Suppressor macrophage (primary cell): ENCODE results near the gene NRXN3.
A peak's percentile ranks its signal among the peaks of the same experiment; 100 is the strongest.

Experiments used
- DNase-seq, 4 experiments: peaks; one replicate each; pipeline ENCODE4 v3.0.0-alpha.2; 2020 to 2022

NRXN3 gene

DNA sequence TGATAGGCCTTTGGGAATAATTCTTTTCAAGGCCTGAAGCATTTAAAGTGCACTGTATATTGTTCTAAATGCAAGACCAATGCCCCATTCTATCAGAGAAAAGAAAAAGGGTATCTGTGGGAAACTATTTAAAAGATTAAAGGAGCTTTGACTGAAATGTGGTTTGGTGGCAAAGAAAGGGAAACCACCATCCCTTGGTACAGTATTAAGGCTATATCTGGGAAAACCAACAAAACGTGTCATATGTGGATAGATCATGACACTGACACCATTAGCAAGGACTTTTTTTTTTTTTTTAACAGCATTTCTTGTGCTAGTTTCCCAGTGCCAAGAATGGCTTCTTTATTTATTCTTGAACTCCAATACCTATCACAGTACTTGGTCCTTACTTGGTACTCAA is 1150.4 kb downstream of the NRXN3 start:
- DNase-seq = no peak

DNA sequence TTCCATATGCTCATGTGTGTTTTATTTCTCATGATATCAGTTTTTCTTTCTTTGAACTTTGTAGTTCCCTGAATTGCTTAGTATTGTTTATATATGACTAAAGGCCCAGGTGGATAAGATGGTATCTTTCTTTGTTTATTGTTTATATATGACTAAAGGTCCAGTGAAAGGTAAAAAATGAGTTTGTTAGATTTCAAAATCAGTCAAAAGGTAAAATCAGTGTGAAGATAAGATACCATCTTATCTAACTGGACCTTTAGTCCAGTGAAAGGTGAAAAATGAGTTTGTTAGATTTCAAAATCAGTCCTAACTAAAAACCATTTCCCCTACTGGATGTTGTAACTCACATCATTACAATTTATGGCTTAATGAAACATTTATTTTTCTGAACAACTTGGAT is 1150.9 kb downstream of the NRXN3 start:
- DNase-seq = no peak

DNA sequence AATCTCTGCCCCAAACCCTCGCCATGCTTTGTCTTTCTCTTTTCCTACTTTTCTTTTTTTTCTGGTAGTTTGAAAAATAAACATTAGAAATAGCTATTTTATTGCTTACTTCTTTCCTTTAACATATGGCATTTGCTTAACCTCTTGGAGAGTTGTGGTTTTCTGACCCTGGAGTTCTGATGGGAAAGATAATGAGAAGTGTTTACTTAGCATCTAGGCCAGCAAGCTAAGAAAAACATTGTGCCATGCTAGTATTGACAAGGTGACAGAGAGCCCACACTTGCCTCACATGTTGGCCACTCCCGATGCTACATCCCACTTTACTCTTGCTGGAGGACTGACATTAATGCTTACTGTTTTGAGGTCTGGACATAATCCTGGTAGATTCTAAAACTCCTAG is 1154.9 kb downstream of the NRXN3 start:
- DNase-seq = no peak

DNA sequence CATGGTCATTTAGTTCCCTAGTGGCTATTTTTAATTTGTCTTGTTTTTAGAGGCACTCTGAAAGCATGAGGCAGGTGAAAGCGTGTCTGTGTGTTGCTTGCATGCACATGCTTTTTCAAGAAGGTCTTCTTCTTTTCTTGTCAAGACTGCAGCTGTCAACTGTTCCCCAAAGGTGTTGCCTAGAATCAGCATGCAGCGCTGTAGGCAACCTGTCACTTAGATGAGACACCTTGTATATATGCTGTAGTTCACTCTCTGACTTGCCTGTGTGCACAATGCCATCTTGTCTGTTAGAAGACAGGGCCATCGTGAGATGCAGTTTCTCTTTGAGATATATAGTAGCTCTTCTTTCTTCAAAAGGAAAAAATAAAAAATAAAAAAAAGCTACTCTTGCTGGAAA is 1155.4 kb downstream of the NRXN3 start:
- no peak for DNase-seq

DNA sequence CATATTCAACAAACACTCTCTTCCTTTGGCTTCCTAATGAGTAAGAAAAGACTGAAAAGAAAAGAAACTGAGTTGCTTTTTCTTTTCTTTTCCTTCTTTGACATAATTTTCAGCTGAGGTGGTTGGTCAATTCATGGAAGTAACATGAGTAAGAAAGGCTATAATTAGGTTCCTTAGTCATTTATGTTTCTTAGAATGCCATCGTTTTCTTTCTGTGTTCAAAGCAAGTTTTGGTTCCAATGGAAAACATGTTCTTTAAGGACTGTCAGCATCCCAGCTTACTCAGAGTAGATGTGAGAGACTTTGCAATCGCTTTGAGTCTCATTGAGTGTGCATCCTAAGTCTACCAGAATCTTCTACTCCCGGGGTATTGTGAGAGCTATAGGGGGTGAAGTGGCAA is 1158.7 kb downstream of the NRXN3 start:
- DNase-seq = no peak

DNA sequence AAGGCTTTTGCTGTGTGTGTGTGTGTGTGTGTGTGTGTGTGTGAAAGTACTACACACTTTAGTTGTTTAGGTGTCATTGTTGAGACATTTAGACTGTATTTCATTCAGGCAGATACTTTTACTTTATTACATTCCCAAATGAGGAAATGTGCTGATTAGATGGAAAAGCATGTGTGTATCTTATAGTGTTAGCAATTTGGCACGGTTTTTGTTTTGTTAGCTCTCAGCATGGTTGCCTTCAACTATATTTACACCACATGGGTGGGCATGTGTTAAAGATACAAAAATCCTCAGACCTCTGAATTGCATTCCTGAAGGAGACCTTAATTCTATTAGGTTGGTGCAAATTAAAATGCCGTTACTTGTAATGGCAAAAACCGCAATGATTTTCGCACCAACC is 1161.7 kb downstream of the NRXN3 start:
- DNase-seq = no peak

DNA sequence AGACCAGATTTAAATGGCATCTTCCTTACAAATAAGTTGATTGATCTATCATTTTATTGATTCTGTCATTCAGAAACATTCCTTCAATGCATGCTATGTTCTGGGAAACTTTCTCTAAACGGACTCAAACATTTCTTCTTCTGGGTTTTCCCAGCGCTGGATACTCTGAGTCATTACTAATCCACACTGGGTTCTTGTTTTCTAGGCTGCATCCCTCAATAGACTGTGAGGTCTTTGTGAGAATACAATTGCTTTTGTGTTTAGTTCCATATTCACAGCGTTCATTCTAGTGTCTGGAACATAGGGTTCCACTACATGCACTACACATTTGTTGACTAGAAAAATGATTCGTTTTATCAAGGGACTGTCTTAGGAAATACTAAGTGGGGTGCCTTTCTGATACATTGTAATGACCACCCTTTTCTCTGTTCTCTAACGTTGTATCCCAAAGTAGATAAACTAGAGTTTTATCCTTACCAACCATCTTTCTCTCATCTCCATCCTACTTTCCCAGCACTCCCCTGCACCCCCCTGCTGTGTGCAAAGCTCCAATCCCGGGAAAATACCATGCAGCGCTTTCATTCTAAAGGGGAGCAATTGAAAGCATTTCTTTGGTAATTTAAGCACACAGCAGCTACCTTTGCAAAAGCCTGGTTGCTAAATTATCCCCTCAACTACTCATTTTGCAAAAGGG is 1162.5 kb downstream of the NRXN3 start:
- no peak for DNase-seq

DNA sequence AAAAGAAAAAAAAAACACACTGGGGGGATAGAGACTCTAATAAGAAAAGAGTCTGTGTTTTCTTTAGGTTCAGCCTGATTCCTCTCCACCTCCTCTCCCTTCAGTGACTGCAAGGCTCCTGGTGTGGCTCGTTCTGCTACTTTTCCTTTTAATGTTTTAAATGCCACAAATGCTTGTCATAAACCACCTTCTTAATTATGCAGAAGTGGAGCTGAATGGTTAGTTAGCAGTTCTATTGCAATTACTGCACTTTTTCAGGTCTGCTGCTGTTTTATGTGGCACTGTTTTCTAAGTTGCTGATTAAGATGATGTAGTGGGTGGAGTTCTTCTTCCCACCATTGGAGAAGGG is 1163.0 kb downstream of the NRXN3 start:
- DNase-seq = no peak

DNA sequence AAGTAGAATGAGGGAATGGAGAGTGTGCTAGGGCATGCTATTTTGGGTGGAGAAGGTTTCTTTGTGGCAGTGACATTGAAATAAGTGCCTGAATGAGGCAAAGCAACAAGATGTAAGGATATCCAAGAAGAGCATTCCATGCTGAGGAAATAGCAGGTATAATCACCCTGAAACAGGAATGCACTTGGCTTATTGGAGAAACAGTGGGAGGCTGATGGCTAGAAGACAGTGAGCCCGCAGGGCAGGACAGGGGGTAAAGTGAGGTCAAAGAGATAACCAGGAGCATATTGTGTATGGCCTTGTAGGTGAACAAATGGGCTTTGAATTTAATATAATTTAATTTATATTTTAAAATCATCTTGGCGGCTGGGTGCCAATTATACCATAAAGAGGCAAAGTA is 1164.1 kb downstream of the NRXN3 start:
- DNase-seq = no peak

DNA sequence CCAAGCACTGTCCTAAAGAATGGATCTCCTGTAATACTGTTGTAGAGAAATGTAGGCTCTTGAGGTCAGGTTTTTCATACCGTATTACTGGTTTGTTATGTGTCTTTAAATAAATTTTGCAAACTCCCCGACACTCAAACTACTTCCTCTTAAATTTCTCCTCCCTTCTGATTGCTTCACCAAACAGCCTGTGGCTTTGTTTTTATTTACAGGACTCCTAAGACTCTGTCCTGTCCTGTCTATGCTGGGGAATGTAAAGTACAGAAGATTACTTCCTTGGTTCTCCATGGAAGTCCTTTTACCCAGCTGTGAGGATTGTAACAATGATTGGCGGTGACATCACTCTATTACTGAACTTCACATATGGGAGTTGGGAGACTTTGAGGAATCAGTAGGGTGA is 1167.6 kb downstream of the NRXN3 start:
- DNase-seq = peak in 2 of 4 experiments; percentile 5 to 11

DNA sequence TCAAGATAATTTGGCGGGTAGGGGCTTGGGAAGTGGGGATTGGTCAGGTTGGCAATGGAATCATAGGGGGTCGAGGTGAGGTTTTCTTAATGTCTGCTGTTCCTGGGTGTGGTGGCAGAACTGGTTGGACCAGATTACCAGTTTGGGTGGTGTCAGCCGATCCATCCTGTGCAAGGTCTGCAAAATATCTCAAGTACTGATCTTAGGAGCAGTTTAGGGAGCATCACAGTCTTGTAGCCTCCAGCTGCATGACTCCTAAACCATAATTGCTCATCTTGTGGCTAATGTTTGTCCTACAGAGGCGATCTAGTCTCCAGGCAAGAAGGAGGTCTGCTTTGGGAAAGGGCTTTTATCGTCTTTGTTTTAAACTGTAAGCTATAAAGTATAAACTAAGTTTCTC is 1172.8 kb downstream of the NRXN3 start:
- no peak for DNase-seq

DNA sequence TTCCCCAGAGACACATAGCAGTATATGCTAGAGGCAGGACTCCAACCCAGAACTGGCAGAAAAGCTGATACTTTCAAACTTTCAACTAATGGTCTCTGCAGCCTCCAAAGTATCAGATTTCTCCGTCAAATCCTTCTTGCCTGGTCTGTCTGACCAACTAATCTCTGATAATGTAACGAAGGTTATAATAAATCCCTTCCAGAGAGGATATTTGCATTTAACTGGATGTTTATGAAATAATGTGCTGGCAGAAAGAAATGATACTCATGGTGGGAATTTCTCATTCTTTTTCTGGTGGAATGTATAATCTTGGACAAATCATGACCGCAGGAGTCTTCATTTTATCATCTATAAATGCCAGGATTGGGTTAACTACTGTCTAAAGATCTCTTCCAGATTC is 1180.8 kb downstream of the NRXN3 start:
- DNase-seq = no peak

DNA sequence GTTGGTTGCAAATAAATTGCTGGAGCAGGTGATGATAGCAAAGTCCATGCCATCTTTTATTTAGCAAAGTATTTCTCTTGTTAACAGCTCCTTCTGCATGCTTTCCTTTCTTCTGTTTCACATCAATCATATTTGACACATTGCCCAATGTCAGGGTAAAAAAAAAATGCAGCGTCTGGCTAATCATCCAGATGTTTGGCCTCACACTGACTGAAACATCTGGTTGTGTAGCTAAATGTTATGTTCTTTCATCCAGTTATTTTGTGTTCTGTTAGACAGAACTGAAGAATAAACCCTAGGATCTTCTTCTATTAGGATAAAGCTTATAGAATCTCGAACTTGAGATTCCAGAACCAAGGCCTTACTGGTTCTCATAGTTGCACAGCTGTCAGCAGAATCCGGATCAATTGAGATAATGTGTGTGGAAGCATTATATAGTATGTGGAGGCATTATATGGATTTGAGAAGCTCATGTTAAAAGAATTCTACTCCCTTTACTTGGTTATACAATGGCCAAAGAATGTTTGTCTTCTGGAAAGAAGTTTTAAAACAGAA is 1182.0 kb downstream of the NRXN3 start:
- no peak for DNase-seq

DNA sequence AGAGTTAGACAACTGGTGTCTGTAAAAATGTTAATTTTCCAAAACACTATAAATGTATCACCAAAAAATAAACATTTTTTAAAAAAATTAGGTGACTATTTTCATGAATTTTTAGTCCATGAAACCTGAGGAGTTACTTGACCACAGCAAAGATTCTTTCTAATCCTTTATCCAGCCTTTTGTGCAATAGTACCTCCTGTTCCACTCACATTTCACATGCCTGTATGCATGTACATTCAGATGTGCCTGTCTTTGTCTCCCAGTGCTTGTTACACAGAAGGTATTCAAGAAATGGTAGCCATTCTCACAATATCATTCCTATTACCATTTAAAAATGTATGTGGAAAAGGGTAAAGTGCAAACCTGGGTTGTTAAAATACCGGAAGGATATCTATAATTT is 1184.2 kb downstream of the NRXN3 start:
- DNase-seq = no peak

DNA sequence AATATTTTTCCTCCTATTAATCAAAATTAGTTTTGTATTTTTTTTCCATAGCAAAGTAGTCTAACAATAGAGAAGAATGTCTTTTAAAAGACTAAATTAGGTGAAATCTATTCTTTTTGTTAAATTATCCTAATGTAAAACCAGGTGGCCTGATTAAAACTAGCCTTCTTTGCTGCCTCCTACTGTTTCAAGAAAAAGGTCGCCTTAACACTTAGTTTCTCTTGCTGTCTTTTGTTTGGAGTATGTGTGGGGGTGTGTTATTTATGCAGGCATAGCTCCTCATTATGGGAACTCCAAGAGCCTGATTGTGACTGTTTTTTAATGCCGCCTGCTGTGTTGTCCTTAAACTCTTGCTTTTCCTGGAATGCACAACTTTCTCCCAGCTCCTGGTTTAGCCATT is 1185.9 kb downstream of the NRXN3 start:
- DNase-seq = no peak

DNA sequence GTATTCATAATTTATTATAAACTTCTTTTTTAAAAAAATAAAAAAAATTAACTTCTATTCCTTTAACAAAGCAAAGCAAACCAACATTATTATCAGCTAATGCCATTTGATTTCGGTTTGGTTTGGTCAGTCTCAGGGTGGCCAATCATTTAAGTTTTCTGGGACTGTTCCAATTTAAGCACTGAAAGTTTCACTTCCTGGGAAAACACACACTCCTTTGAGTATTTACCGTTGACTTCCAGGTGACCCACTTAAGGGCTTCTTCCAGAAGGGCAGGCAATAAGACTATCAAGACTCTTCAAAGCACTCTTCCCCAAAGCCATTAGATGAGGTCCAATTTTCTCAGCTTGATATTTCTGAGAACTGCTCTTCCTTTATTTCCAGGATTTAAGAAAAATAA is 1187.1 kb downstream of the NRXN3 start:
- no peak for DNase-seq

DNA sequence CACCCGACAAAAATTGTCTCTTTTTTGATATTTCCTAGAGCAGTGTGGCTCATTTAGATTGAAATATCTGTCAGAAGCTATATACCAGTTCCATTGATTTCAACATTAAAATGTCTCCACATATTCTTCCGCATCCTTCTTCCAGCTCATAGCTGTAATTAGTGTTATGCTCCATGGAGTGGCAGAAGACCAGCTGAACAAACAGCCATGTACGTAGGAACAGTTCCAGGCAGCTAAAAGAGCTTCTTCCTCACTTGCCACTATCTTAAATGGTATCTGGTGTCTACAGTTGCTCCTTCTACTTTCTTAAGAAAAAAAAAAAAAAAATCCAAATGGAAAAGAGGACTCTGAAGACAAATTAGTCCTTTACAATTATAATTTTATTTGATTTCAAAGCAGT is 1193.1 kb downstream of the NRXN3 start:
- no peak for DNase-seq

DNA sequence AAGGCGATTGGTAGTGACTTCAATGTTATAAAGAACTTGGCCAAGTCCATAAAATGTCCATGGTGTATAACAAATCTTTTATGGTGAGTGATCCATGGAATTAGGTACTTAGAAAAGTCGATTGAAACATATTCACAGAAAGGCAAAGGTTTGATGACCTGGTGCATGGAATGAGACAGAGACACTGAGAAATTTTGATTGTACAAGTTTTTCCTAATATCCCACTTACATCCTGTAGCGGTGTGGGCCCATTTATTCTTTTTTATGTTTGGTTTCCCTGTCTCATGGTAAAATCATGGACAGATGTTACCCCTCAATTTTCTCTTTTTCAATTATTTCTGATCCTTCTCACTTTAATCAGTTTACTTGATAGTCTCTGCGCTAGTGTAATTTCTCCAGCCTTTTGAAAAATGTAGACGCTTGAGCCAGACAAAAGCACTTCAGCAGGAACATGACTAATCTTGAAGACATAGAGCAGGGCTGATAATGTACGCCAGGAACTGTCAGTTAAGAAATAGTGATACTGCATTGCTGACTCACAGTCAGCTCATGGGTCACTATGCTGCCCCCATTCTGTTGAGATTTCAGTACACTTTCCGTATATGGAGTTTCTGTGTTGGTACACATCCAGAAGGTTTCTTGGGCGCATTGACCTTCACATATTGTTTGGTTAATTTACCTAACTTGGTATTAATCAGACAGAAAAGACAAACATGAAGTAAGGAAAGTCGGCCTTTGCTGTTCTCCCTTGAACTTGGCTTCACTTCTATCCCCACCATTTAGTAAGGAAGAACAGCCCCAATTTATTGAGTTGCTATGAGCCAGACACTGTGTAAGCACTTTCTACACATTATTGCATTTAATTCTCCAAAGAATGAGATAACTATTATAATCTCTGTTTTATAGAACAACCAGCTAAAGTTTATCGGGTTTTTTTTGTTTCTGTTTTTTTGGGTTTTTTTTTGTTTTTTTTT is 1199.5 kb downstream of the NRXN3 start:
- peak in 1 of 4 experiments; percentile 1 for DNase-seq

DNA sequence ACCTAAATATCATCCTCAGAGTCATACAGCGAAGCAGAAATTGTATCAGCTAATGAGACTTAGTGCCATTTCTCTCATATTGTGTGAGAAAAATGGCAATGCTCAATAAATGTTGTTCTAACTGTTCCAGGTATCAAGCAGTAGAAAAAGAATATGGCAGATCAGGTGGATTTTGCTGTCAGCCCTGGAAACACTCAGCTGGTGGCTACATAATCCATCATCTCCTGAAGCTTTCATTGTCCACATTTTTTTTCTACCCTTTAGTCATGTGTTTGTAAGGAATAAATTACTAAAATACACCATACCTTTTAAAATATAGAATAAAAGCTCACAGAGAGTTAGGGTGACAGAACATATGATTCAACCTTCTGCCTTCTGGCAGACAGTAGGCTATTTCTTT is 1200.8 kb downstream of the NRXN3 start:
- DNase-seq = no peak

DNA sequence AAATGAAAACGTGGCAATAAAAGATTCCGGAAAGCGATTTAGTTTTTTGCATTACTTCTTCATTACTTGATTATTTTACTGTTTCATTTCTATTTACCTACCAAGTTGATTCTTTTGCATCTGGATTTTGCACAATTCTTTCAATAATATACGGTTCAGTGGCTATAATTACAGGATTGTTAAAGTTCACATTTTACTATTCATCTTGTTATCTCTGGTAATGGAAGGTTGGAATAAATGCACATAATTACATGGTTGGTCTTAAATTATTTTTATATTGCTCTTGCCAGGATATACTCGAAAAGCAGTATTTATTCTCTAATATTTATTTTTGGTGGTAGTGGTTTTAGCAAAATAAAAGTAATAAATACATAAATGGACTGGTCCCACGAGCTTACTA is 1203.3 kb downstream of the NRXN3 start:
- DNase-seq = no peak

DNA sequence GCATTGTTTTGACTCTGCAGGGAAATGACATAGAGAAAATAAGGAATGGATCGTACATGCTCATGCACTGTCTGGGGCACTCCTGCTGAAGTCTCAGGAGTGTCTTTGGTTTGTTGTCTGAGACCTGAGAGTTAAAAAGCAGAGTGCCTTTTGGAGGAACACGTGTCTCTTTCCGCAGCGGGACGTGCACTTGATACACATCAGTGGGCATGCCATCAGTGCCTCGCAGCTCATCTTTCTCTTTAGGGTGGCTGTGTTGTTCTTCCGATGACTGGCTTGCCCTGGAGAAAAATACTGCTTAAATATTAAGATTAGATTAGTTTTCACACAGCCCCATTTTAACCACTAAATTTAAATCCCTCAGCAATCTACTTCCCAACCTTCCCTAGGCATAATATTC is 1205.2 kb downstream of the NRXN3 start:
- DNase-seq = no peak

DNA sequence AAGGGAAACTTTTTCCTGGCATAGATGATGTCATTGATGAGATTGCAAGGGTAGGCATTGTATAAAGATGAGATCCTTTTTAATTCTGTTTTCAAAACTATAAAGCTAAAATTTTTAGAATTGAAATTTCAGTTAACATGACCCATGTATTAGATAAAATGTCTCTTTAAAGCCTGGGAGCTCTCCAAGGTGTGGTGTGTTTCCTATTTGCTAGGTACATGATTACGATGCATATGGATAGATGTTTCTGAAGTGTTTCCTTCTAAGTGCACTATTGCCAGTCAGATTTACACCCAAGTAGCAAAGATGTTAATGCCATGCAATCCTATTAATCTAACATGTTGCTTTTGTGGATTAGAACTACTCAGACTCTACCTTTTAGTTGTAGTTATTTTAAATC is 1206.4 kb downstream of the NRXN3 start:
- DNase-seq = no peak

DNA sequence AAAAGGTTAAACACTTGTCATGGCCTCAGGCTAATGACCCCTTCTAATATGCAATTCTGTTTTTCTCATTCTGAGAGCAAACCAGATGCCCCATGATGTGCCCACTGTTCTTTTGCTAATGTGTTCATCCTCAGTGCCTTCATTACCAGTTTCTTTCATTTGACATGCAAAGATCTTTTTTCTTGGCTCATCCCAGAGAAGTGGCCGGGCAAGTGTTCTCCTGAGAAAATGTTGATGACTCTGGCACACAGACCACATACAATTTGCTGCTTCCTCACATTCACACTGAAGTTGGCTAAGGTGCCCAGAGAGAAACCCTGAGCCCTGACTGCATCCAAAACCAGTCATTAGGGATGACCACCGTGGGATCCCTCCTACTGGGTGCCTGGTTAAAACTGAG is 1207.8 kb downstream of the NRXN3 start:
- DNase-seq = no peak

DNA sequence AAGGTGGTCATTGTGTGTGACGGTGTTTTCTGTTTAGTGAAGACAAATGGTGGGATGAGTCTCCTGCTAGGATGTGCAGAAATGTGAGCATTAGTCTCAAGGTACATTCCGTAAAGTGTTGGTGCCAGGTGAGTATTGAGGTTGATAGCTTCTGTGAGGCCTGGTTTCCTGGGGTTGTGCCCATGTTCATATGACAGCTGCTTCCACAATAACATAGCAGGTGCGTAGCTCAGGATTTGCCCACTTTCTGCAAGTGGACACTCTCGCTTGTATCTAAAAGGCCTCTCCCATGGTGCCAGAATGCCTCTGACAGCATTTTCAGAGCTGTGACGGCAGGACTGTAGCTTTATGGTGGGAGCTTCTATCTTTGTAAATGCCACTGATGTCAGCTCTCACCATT is 1209.1 kb downstream of the NRXN3 start:
- no peak for DNase-seq
